Measurements from ENCODE around the gene WNT3. TPM values are rescaled to one million over a fixed set of nuclear protein-coding genes. Genes with fewer than 3 reads are reported as not detected.

WNT3 gene
- total and polyA plus RNA-seq, 2 donors (not counting 3 experiments of a cell fraction or from before 2014, with no cell fraction given), result 1.4 to 2.1 TPM

GRCh38 chr17:46834846-46835245 is 16.4 kb upstream of the WNT3 start:
- Histone ChIP-seq H4K20me1 (replicated peaks; ENCODE audit: control insufficient read depth, extremely low read depth, insufficient read depth, low read length) (no peaks in the 10 kb centered on the region), H3K27ac (ENCODE audit: insufficient read depth, low read depth, low read length) (no peak overlapping the region), H3K9ac (replicated peaks; ENCODE audit: extremely low read depth, insufficient read depth, low read length) (no peak overlapping the region), H3K4me1 (ENCODE audit: control insufficient read depth, extremely low read depth, insufficient read depth, low read length) (no peaks in the 10 kb centered on the region), H3K9me1 (replicated peaks; ENCODE audit: control insufficient read depth, extremely low read depth, insufficient read depth, low read length) (no peaks in the 10 kb centered on the region), H3K4me3 (replicated peaks in 1 of 3; ENCODE audit: insufficient read depth in 1 of 3, low read depth in 1 of 3, low read length in 3 of 3) (no peak overlapping the region), H2AFZ (ENCODE audit: low read depth, low read length) (no peak overlapping the region), H3K27me3 (ENCODE audit: control insufficient read depth in 2 of 2, insufficient read depth in 2 of 2, low read length in 2 of 2) (peaks cover 3 to 4% of the 10 kb centered on the region in 2 experiments), H3K9me3 (replicated peaks; ENCODE audit: control insufficient read depth, insufficient read depth, low read length) (no peaks in the 10 kb centered on the region), H3K79me2 (ENCODE audit: control insufficient read depth, insufficient read depth, low read length) (no peaks in the 10 kb centered on the region), H3K4me2 (ENCODE audit: insufficient read depth, low read length) (no peak overlapping the region), H3K36me3 (ENCODE audit: control insufficient read depth in 2 of 2, extremely low read depth in 1 of 2, insufficient read depth in 2 of 2, low read length in 2 of 2) (no peaks in the 10 kb centered on the region)
- POLR2A ChIA-PET, result no interaction called here
- no peak for DNase-seq (ENCODE audit: low read depth, low spot score)
- BruUV-seq (replicated peaks), result no TSS peak
- no peak for TF ChIP-seq POLR2A (IDR thresholded peaks at IDR 0.05; ENCODE audit: low read depth, low read length)
- no peak for TF ChIP-seq JUN (IDR thresholded peaks at IDR 0.05; ENCODE audit: borderline replicate concordance, insufficient read depth, insufficient read length, low read depth)
- TF ChIP-seq FOS (IDR thresholded peaks at IDR 0.05; ENCODE audit: borderline replicate concordance, insufficient read depth, low read length), result no peak
- no peak for TF ChIP-seq CTCF (IDR thresholded peaks at IDR 0.05; ENCODE audit: extremely low read depth in 1 of 2, insufficient read depth in 1 of 2, low read depth in 1 of 2, low read length in 2 of 2)
- CTCF ChIA-PET, result interaction anchor here (0.8 to 3.8 kb wide), 11 partner anchors 9 to 109 kb away, joined by 3 to 34 read pairs (median 4); no protein-coding TSS in a partner anchor
- intact Hi-C loops (cut with micrococcal nuclease), result loop anchor here (10.0 kb wide), 1 partner anchor 50 kb away; no protein-coding TSS in a partner anchor
- FAIRE-seq, result no peak
- dilution Hi-C loops (cut with MboI; ENCODE audit: extremely low pct_ligation_motif_present, low sequenced_read_pairs), result no loop called here

- BruUV-seq (replicated peaks), result no TSS peak
- Histone ChIP-seq H4K20me1 (replicated peaks; ENCODE audit: control insufficient read depth, extremely low read depth, insufficient read depth, low read length) (no peaks in the 10 kb centered on the region), H3K79me2 (ENCODE audit: control insufficient read depth, insufficient read depth, low read length) (no peaks in the 10 kb centered on the region), H3K27me3 (ENCODE audit: control insufficient read depth in 2 of 2, insufficient read depth in 2 of 2, low read length in 2 of 2) (peaks cover 3 to 4% of the 10 kb centered on the region in 2 experiments), H3K9me3 (replicated peaks; ENCODE audit: control insufficient read depth, insufficient read depth, low read length) (no peaks in the 10 kb centered on the region), H3K4me2 (ENCODE audit: insufficient read depth, low read length) (no peak overlapping the region), H3K4me1 (ENCODE audit: control insufficient read depth, extremely low read depth, insufficient read depth, low read length) (no peaks in the 10 kb centered on the region), H3K27ac (ENCODE audit: insufficient read depth, low read depth, low read length) (no peak overlapping the region), H2AFZ (ENCODE audit: low read depth, low read length) (no peak overlapping the region), H3K9me1 (replicated peaks; ENCODE audit: control insufficient read depth, extremely low read depth, insufficient read depth, low read length) (no peaks in the 10 kb centered on the region), H3K4me3 (replicated peaks in 1 of 3; ENCODE audit: insufficient read depth in 1 of 3, low read depth in 1 of 3, low read length in 3 of 3) (no peak overlapping the region), H3K36me3 (ENCODE audit: control insufficient read depth in 2 of 2, extremely low read depth in 1 of 2, insufficient read depth in 2 of 2, low read length in 2 of 2) (no peaks in the 10 kb centered on the region), H3K9ac (replicated peaks; ENCODE audit: extremely low read depth, insufficient read depth, low read length) (no peak overlapping the region)
- no peak for FAIRE-seq
- DNase-seq (ENCODE audit: low read depth, low spot score), result no peak
- no peak for TF ChIP-seq POLR2AphosphoS5 (IDR thresholded peaks at IDR 0.05; ENCODE audit: insufficient read depth, low read depth, low read length)
- no peak for TF ChIP-seq MAX (IDR thresholded peaks at IDR 0.05; ENCODE audit: insufficient read depth, insufficient read length)
- no peak for TF ChIP-seq MYC (IDR thresholded peaks at IDR 0.05; ENCODE audit: low read depth, low read length)
- TF ChIP-seq POLR2A (IDR thresholded peaks at IDR 0.05; ENCODE audit: low read depth, low read length), result no peak
- TF ChIP-seq CTCF (IDR thresholded peaks at IDR 0.05; ENCODE audit: extremely low read depth in 1 of 2, insufficient read depth in 1 of 2, low read depth in 1 of 2, low read length in 2 of 2), result no peak
- no peak for TF ChIP-seq JUN (IDR thresholded peaks at IDR 0.05; ENCODE audit: borderline replicate concordance, insufficient read depth, insufficient read length, low read depth)
- TF ChIP-seq FOS (IDR thresholded peaks at IDR 0.05; ENCODE audit: borderline replicate concordance, insufficient read depth, low read length), result no peak
- no peak for TF ChIP-seq EZH2 (IDR thresholded peaks at IDR 0.05; ENCODE audit: borderline replicate concordance, low read depth, low read length, severe bottlenecking)
- no peak for TF ChIP-seq GATA2 (IDR thresholded peaks at IDR 0.05; ENCODE audit: insufficient read depth, insufficient read length, low read depth, low read length)
- ChIA-PET POLR2A (no interaction called here), CTCF (interaction anchor here (1.2 to 3.8 kb wide), 4 partner anchors 8 to 72 kb away, joined by 3 to 34 read pairs (median 14); no protein-coding TSS in a partner anchor)
- dilution Hi-C loops (cut with MboI; ENCODE audit: extremely low pct_ligation_motif_present, low sequenced_read_pairs) (no loop called here), intact Hi-C loops (cut with micrococcal nuclease) (loop anchor here (10.0 kb wide), 1 partner anchor 49 kb away; no protein-coding TSS in a partner anchor)
Measured at GRCh38 chr17:46833840-46834208, 15.3 kb upstream of the WNT3 start.

All from endothelial cell of umbilical vein (primary cell).